Measurements from ENCODE around the gene KCNJ4. TPM values are rescaled to one million over a fixed set of nuclear protein-coding genes. Genes with fewer than 3 reads are reported as not detected.
"Not testable (repeated sequence)": the region's sequence is repeated elsewhere in the genome, so short reads cannot be mapped to it uniquely, and the experiment has no call there.

The KCNJ4 gene
- total RNA-seq, 1 experiment from 2014 or later, result not detected

DNA sequence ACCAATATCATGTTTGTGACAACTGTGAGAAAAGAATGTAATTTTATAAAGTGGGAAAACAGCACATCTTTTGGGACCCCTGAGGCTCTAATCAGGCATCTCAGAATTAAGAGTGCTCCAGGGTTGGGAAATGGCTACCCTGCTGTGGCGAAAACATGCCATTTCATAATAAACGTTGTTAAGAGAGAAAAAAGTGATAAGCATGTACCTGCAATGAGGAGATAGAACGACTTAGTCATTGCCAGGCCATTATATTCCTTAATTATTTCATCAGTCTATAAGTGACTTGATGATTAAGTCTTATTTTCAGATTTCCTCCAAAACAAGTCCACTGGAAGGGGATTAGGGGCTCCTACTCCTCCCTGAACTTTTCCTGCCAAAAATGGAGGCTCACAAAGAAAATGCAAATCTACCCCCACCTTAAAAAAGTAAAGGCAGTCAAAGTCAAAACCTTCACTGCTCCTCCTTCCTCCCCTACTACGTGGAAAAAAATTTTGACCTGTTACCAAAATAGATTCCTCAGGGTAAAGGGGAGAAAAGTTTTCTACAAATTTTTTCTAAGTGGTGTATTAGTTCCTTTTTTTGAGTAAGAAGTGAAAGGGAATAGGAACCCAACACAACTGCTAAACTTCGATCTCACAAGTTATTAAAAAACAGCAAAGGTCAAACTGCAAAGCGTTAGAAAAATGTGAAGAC lies 59.9 kb downstream of the KCNJ4 start:
- H3K9me3 ChIP-seq, DNase-seq, H3K4me3 ChIP-seq, H3K36me3 ChIP-seq, H3K27me3 ChIP-seq: not testable (repeated sequence)

DNA sequence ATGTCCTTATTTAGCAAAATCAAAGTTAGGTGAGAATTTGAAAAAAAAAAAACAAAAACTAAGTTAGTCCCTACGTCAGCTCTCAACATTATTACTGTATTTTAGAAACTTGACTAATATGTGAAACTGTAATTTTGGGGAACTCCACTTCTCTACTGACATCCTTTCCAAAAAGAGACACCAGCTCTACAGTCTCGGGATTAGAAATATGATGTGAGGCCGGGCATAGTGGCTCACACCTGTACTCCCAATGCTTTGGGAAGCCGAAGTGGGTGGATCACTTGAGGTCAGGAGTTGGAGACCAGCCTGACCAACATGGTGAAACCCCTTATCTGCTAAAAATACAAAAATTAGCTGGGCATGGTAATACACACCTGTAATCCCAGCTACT lies 65.6 kb downstream of the KCNJ4 start:
- not testable (repeated sequence) for H3K27me3 ChIP-seq, H3K36me3 ChIP-seq, H3K9me3 ChIP-seq, DNase-seq, H3K4me3 ChIP-seq

DNA sequence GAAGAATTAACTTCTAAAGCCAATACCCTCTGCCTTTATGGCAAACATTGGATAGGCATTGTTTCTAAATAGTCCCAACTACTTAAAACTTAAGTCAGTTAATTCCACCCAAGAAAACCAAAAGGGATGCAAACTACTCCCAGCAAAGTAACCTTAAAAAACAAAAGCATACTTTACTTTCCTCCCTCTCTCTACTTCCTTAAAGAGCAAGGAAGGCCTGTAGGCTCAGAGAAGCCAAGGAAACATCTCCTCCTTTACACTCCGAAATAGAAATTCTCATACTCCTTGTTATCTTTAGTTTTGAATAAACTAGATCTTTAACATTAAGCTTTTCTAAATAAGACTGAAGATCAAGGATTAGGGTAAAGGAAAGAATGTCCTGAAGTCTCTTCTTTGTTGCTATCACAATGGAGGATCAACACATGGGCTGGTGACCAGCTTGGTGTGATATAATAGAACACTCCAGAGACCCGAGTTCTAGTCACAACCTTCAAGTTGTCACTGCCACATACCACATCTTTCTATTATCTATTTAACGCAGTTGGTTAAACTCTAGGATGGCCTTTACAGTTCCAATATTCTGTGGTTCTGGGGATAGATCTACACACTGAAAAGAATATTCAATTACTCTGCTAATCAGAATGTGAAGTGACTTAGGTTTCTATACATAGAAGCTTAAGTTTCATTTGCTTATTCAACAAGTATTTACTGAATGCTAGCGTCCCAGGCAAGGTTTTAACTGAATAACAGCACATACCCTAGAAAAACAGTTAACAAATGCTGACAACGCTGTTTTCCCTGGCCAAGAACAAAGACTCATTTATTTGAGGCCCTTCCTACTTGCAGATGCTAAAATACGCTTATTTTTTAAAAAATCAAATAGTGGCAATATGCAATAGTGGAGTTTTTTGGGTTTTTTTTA lies 66.2 kb downstream of the KCNJ4 start:
- DNase-seq, H3K36me3 ChIP-seq, H3K4me3 ChIP-seq, H3K27me3 ChIP-seq, H3K9me3 ChIP-seq: not testable (repeated sequence)

DNA sequence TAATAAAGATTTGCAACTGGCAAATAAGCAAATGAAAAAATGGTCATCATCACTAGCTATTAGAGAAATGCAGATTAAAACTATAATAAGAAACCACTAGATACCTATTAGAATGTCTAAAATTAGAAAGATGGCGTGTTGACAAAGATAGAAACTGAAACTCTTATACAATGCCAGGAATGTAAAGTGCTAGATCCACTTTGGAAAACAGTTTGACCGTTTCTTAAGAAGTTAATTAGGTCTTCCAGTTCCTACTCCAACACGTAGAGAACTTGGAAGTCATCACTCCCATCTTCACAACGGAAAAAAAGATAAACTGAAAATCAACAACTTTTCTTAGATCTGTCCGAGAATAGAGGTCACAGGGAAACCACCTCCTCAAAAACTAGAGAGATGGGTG lies 68.1 kb downstream of the KCNJ4 start:
- not testable (repeated sequence) for H3K27me3 ChIP-seq, H3K4me3 ChIP-seq, H3K36me3 ChIP-seq, DNase-seq, H3K9me3 ChIP-seq

DNA sequence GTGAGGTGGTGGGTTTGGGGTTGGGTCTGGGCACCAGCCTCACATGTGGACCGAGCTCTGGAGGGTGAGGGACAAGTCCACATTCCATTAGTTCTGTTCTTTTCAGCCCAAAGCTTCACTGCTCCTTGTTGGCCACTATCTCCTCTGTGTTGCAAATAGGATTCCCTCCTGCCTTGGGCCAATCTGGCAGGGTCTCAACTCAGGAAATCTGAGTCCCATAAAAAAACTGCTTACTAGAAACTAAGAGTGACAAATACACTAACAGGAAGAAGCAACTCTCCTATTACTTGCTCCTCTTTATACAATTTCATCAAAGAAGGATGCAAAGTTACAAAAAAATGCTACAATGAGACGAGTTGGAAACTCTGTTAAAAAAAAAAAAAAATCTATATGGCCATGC lies 71.6 kb downstream of the KCNJ4 start:
- H3K27me3 ChIP-seq, result no peaks in the 10 kb centered on the region
- DNase-seq, result no peak
- H3K36me3 ChIP-seq, result no peaks in the 10 kb centered on the region
- no peaks in the 10 kb centered on the region for H3K9me3 ChIP-seq
- no peak overlapping the region for H3K4me3 ChIP-seq

DNA sequence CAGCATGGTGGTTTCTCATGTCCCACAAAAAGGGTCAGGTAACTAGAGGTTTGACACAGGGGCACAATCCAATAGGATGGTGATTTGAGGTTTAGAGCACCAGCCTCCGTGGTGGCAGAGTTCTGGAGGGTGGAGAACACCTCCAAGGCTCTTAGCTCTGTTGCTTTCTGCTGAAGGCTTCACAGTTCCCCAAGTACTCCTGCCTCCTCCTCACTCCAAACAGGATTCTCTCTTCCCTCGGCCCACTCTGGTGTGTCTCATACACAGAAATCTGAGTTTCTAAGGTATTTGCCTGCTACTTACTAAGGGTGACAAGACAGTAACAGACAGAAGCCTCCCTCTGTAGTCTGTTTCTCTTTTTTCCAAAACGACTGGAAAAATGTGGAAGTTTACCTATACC lies 73.6 kb downstream of the KCNJ4 start:
- not testable (repeated sequence) for H3K27me3 ChIP-seq, DNase-seq, H3K36me3 ChIP-seq, H3K9me3 ChIP-seq, H3K4me3 ChIP-seq

Other genes starting within 250 kb of the KCNJ4 start
- 18.6 and 20.4 TPM in 2 replicates for gene TMEM184B, start 182.2 kb downstream of the KCNJ4 start, total RNA-seq (2014; rRNA removed; shearing (Covaris generic); ENCODE audit: low replicate concordance)
- gene CSNK1E, start 137.8 kb downstream of the KCNJ4 start, total RNA-seq (2014; rRNA removed; shearing (Covaris generic); ENCODE audit: low replicate concordance), result 54.5 and 75.0 TPM in 2 replicates
- 39.0 and 39.8 TPM in 2 replicates for gene KDELR3, start 12.9 kb upstream of the KCNJ4 start, total RNA-seq (2014; rRNA removed; shearing (Covaris generic); ENCODE audit: low replicate concordance)
- 246 and 311 TPM in 2 replicates for gene DDX17, start 51.1 kb upstream of the KCNJ4 start, total RNA-seq (2014; rRNA removed; shearing (Covaris generic); ENCODE audit: low replicate concordance)
- gene DMC1, start 115.0 kb upstream of the KCNJ4 start, total RNA-seq (2014; rRNA removed; shearing (Covaris generic); ENCODE audit: low replicate concordance), result 0.26 TPM in 1 of 2 replicates, not detected in the other
- gene FAM227A, start 201.2 kb upstream of the KCNJ4 start, total RNA-seq (2014; rRNA removed; shearing (Covaris generic); ENCODE audit: low replicate concordance), result 0.33 TPM in 1 of 2 replicates, not detected in the other
- gene CBY1, start 201.4 kb upstream of the KCNJ4 start, total RNA-seq (2014; rRNA removed; shearing (Covaris generic); ENCODE audit: low replicate concordance), result 29.5 and 33.8 TPM in 2 replicates
- gene TOMM22, start 226.8 kb upstream of the KCNJ4 start, total RNA-seq (2014; rRNA removed; shearing (Covaris generic); ENCODE audit: low replicate concordance), result 110 and 257 TPM in 2 replicates
- 47.5 and 113 TPM in 2 replicates for gene JOSD1, start 245.7 kb upstream of the KCNJ4 start, total RNA-seq (2014; rRNA removed; shearing (Covaris generic); ENCODE audit: low replicate concordance)